Measurements from ENCODE around the gene BCL2. TPM values are rescaled to one million over a fixed set of nuclear protein-coding genes. Genes with fewer than 3 reads are reported as not detected.

Gene BCL2
- total RNA-seq, 1 experiment from 2014 or later = 1.5 TPM

DNA sequence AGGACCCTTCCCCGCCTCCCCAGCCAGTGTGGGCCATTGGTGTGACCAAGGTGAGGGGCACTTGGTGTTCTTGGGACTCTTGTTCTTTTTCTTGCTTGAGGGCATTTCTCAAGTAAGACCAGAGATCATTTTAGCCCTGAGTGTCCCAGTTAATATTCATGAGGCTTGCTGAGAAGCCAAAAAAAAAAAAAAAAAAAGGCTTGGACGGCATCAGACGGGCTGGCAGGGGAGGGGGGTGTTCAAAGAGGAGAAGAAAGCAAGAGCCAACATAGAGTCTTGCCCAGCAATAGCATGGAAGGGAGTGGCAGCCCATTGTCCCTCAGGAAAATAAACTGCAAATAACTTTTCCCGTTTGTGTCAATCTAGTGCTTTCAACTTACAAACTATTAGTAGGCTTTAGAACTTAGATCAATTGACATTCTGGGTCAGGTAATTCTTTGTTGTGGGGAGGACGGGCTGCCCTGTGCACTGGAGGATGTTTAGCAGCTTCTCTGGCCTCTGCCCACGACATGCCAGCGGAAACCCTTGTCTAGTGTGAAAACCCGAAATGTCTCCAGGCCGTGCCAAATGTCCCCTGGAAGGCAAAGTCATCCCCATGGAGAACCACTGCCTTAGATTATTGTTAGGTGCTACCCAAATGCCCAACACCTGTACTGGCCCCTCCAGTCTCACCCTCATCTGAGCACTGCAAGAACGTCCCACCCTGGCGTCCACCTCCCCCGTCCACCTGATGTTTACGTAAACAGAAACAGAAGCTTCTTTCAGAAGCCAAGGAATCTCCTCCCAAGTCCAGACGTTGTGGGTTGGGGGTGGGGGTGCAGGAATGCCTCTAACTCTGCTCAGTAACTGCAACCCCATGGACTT is 163.4 kb downstream of the BCL2 start:
- no peak overlapping the region for H3K9ac ChIP-seq (ENCODE audit: low read length)
- no peak overlapping the region for H3K27ac ChIP-seq (ENCODE audit: low read length)
- no peaks in the 10 kb centered on the region for H3K9me2 ChIP-seq (replicated peaks; ENCODE audit: low read length)
- H2AFZ ChIP-seq (ENCODE audit: low read length) = no peak overlapping the region
- H3K4me3 ChIP-seq (ENCODE audit: low read length) = no peak overlapping the region
- H3K4me1 ChIP-seq (ENCODE audit: insufficient read depth, low read length) = peaks cover 9% of the 10 kb centered on the region
- H4K20me1 ChIP-seq (ENCODE audit: low read length) = no peaks in the 10 kb centered on the region
- ATAC-seq = no peak
- H3K36me3 ChIP-seq (ENCODE audit: low read depth, low read length) = no peaks in the 10 kb centered on the region
- DNase-seq = no peak
- H3K79me2 ChIP-seq (ENCODE audit: low read length) = no peaks in the 10 kb centered on the region
- no peaks in the 10 kb centered on the region for H3F3A ChIP-seq (ENCODE audit: low read length, unreplicated experiment)
- no TSS peak for BruUV-seq (replicated peaks)
- no peak for TF ChIP-seq EZH2 (IDR thresholded peaks at IDR 0.05; ENCODE audit: low read length, unreplicated experiment)
- no peak for TF ChIP-seq CTCF (conservative IDR thresholded peaks at IDR 0.05; ENCODE audit: low read depth, low read length)
- TF ChIP-seq EZH2phosphoT487 (IDR thresholded peaks at IDR 0.05; ENCODE audit: borderline replicate concordance, low read length) = no peak
- intact Hi-C loops (cut with micrococcal nuclease) = no loop called here
- H3K4me2 ChIP-seq (ENCODE audit: low read length) = no peak overlapping the region
- ChIA-PET CTCF (no interaction called here), POLR2A (ENCODE audit: unreplicated experiment) (no interaction called here)
- H3K27me3 ChIP-seq (ENCODE audit: low read length) = peaks cover 28% of the 10 kb centered on the region
- no peaks in the 10 kb centered on the region for H3K9me3 ChIP-seq (ENCODE audit: low read length)

GRCh38 chr18:63155169-63155852 is 164.3 kb downstream of the BCL2 start:
- ATAC-seq (peak; percentile 63; the same call in 1 of the 2 replicates), DNase-seq (peak; percentile 55)
- no peak overlapping the region for H3K9ac ChIP-seq (ENCODE audit: low read length)
- TF ChIP-seq EZH2phosphoT487 (IDR thresholded peaks at IDR 0.05; ENCODE audit: borderline replicate concordance, low read length) (no peak), CTCF (conservative IDR thresholded peaks at IDR 0.05; ENCODE audit: low read depth, low read length) (peak; percentile 75), EZH2 (IDR thresholded peaks at IDR 0.05; ENCODE audit: low read length, unreplicated experiment) (no peak)
- no peaks in the 10 kb centered on the region for H3K9me2 ChIP-seq (replicated peaks; ENCODE audit: low read length)
- no peaks in the 10 kb centered on the region for H3K79me2 ChIP-seq (ENCODE audit: low read length)
- peaks cover 7% of the 10 kb centered on the region; the same call in 1 of the 2 replicates for H3K4me1 ChIP-seq (ENCODE audit: insufficient read depth, low read length)
- H3K9me3 ChIP-seq (ENCODE audit: low read length) = no peaks in the 10 kb centered on the region
- intact Hi-C loops (cut with micrococcal nuclease) = no loop called here
- no peaks in the 10 kb centered on the region for H4K20me1 ChIP-seq (ENCODE audit: low read length)
- peaks cover 36% of the 10 kb centered on the region for H3K27me3 ChIP-seq (ENCODE audit: low read length)
- H2AFZ ChIP-seq (ENCODE audit: low read length) = peak overlapping the region; percentile 56; the same call in 1 of the 2 replicates
- no TSS peak for BruUV-seq (replicated peaks)
- ChIA-PET CTCF (interaction anchor here (0.6 kb wide), 1 partner anchor 24 kb away, joined by 3 read pairs; no protein-coding TSS in a partner anchor), POLR2A (ENCODE audit: unreplicated experiment) (no interaction called here)
- peak overlapping the region; percentile 39 for H3K4me3 ChIP-seq (ENCODE audit: low read length)
- peak overlapping the region; percentile 65 for H3K4me2 ChIP-seq (ENCODE audit: low read length)
- no peak overlapping the region for H3K27ac ChIP-seq (ENCODE audit: low read length)
- no peaks in the 10 kb centered on the region for H3F3A ChIP-seq (ENCODE audit: low read length, unreplicated experiment)
- no peaks in the 10 kb centered on the region for H3K36me3 ChIP-seq (ENCODE audit: low read depth, low read length)
